ENCODE data around the gene ZNF408.
A peak's percentile ranks its signal among the peaks of the same experiment; 100 is the strongest.

The ZNF408 gene

GRCh38 chr11:46672381-46672839 is 28.4 kb upstream of the ZNF408 start:
- H3K4me1 ChIP-seq (ENCODE audit: insufficient read depth, low read length, severe bottlenecking): peaks cover 31% of the 10 kb centered on the region
- H3K4me2 ChIP-seq (ENCODE audit: low read length): no peak overlapping the region
- H3K9ac ChIP-seq (ENCODE audit: low read length): no peak overlapping the region
- no peaks in the 10 kb centered on the region for H3K9me2 ChIP-seq (ENCODE audit: low read depth, low read length)
- no peak overlapping the region for H3K4me3 ChIP-seq (ENCODE audit: low read depth, low read length, poor library complexity, severe bottlenecking)
- H3K27ac ChIP-seq (ENCODE audit: low read depth, low read length, poor library complexity, severe bottlenecking): no peak overlapping the region
- H3K36me3 ChIP-seq (ENCODE audit: insufficient read depth, low read length): peaks cover 54% of the 10 kb centered on the region
- H3K27me3 ChIP-seq (ENCODE audit: insufficient read depth, low read length): no peaks in the 10 kb centered on the region
- TF ChIP-seq EZH2 (IDR thresholded peaks at IDR 0.05; ENCODE audit: borderline replicate concordance, low read length) (no peak), CTCF (IDR thresholded peaks at IDR 0.05; ENCODE audit: low read length) (no peak)
- no peaks in the 10 kb centered on the region for H3F3A ChIP-seq (ENCODE audit: insufficient read depth, low read length)
- H3K9me3 ChIP-seq (ENCODE audit: low read length): no peaks in the 10 kb centered on the region
- H2AFZ ChIP-seq (ENCODE audit: low read length): no peak overlapping the region
- H4K20me1 ChIP-seq (ENCODE audit: insufficient read depth, low read length): no peaks in the 10 kb centered on the region
- no peaks in the 10 kb centered on the region for H3K79me2 ChIP-seq (ENCODE audit: insufficient read depth, low read length)

- no peaks in the 10 kb centered on the region for H3K9me2 ChIP-seq (ENCODE audit: low read depth, low read length)
- no peaks in the 10 kb centered on the region for H3F3A ChIP-seq (ENCODE audit: insufficient read depth, low read length)
- H3K79me2 ChIP-seq (ENCODE audit: insufficient read depth, low read length): no peaks in the 10 kb centered on the region
- H3K4me2 ChIP-seq (ENCODE audit: low read length): no peak overlapping the region
- no peak overlapping the region; the same call in 1 of the 2 replicates for H3K9ac ChIP-seq (ENCODE audit: low read length)
- no peak overlapping the region for H3K4me3 ChIP-seq (ENCODE audit: low read depth, low read length, poor library complexity, severe bottlenecking)
- H3K36me3 ChIP-seq (ENCODE audit: insufficient read depth, low read length): peaks cover 46% of the 10 kb centered on the region
- H3K27me3 ChIP-seq (ENCODE audit: insufficient read depth, low read length): no peaks in the 10 kb centered on the region
- no peaks in the 10 kb centered on the region for H4K20me1 ChIP-seq (ENCODE audit: insufficient read depth, low read length)
- peaks cover 31% of the 10 kb centered on the region for H3K4me1 ChIP-seq (ENCODE audit: insufficient read depth, low read length, severe bottlenecking)
- H2AFZ ChIP-seq (ENCODE audit: low read length): no peak overlapping the region
- H3K9me3 ChIP-seq (ENCODE audit: low read length): no peaks in the 10 kb centered on the region
- peak overlapping the region; percentile 56 for H3K27ac ChIP-seq (ENCODE audit: low read depth, low read length, poor library complexity, severe bottlenecking)
- TF ChIP-seq CTCF (IDR thresholded peaks at IDR 0.05; ENCODE audit: low read length) (no peak), EZH2 (IDR thresholded peaks at IDR 0.05; ENCODE audit: borderline replicate concordance, low read length) (no peak)
Measured at GRCh38 chr11:46673713-46674462, 26.9 kb upstream of the ZNF408 start.

GRCh38 chr11:46674463-46675287 is 26.2 kb upstream of the ZNF408 start:
- Histone ChIP-seq H3K4me3 (ENCODE audit: low read depth, low read length, poor library complexity, severe bottlenecking) (no peak overlapping the region), H3K79me2 (ENCODE audit: insufficient read depth, low read length) (no peaks in the 10 kb centered on the region), H3K27ac (ENCODE audit: low read depth, low read length, poor library complexity, severe bottlenecking) (peak overlapping the region; percentile 56), H3K4me1 (ENCODE audit: insufficient read depth, low read length, severe bottlenecking) (peaks cover 31% of the 10 kb centered on the region), H3K9me3 (ENCODE audit: low read length) (no peaks in the 10 kb centered on the region), H3K9me2 (ENCODE audit: low read depth, low read length) (no peaks in the 10 kb centered on the region), H3K27me3 (ENCODE audit: insufficient read depth, low read length) (no peaks in the 10 kb centered on the region), H3F3A (ENCODE audit: insufficient read depth, low read length) (no peaks in the 10 kb centered on the region), H3K4me2 (ENCODE audit: low read length) (peak overlapping the region; percentile 3; the same call in 1 of the 2 replicates), H2AFZ (ENCODE audit: low read length) (no peak overlapping the region), H3K9ac (ENCODE audit: low read length) (no peak overlapping the region; the same call in 1 of the 2 replicates), H4K20me1 (ENCODE audit: insufficient read depth, low read length) (no peaks in the 10 kb centered on the region), H3K36me3 (ENCODE audit: insufficient read depth, low read length) (peaks cover 46% of the 10 kb centered on the region)
- TF ChIP-seq EZH2 (IDR thresholded peaks at IDR 0.05; ENCODE audit: borderline replicate concordance, low read length) (no peak), CTCF (IDR thresholded peaks at IDR 0.05; ENCODE audit: low read length) (no peak)
